Measurements from ENCODE around the gene PTPN7. TPM values are rescaled to one million over a fixed set of nuclear protein-coding genes. Genes with fewer than 3 reads are reported as not detected.
"Not testable (repeated sequence)": the region's sequence is repeated elsewhere in the genome, so short reads cannot be mapped to it uniquely, and the experiment has no call there.

PTPN7 gene
- total RNA-seq, 2 donors from 2014 or later, result 1.3 to 1.9 TPM

- ATAC-seq (peak; percentile 72 to 73), DNase-seq (peak; percentile 68)
- intact Hi-C loops (cut with DNase I), result loop anchor here in 1 of 2 donors (5.0 kb wide), 1 partner anchor 124 kb away; no protein-coding TSS in a partner anchor
Measured at GRCh38 chr1:202192770-202193613, 32.6 kb upstream of the PTPN7 start.

GRCh38 chr1:202191391-202191790, 31.0 kb upstream of the PTPN7 start:
- ATAC-seq, DNase-seq: not testable (repeated sequence)
- intact Hi-C loops (cut with DNase I), result loop anchor here in 1 of 2 donors (5.0 kb wide), 1 partner anchor 126 kb away; no protein-coding TSS in a partner anchor

- DNase-seq (no peak), ATAC-seq (no peak)
- intact Hi-C loops (cut with DNase I), result loop anchor here (2.0 to 5.0 kb wide), 3 partner anchors 125 to 527 kb away; no protein-coding TSS in a partner anchor
Measured at GRCh38 chr1:202189918-202190715, 29.7 kb upstream of the PTPN7 start.

- ATAC-seq (peak; percentile 50 to 69), DNase-seq (peak; percentile 81)
- intact Hi-C loops (cut with DNase I), result loop anchor here (2.0 to 5.0 kb wide), 2 partner anchors 126 to 528 kb away; no protein-coding TSS in a partner anchor
Measured at GRCh38 chr1:202189001-202189790, 28.8 kb upstream of the PTPN7 start.

GRCh38 chr1:202187697-202188407, 27.4 kb upstream of the PTPN7 start:
- intact Hi-C loops (cut with DNase I), result loop anchor here (2.0 to 5.0 kb wide), 2 partner anchors 127 to 529 kb away; no protein-coding TSS in a partner anchor
- DNase-seq (no peak), ATAC-seq (no peak)

- no peak for ATAC-seq
- DNase-seq, result no peak
- intact Hi-C loops (cut with DNase I), result loop anchor here in 1 of 2 donors (5.0 kb wide), 1 partner anchor 530 kb away; no protein-coding TSS in a partner anchor
Measured at GRCh38 chr1:202187041-202187671, 26.8 kb upstream of the PTPN7 start.

GRCh38 chr1:202186327-202186726, 25.9 kb upstream of the PTPN7 start:
- DNase-seq (no peak), ATAC-seq (no peak)
- intact Hi-C loops (cut with DNase I), result loop anchor here in 1 of 2 donors (5.0 kb wide), 1 partner anchor 531 kb away; no protein-coding TSS in a partner anchor

GRCh38 chr1:202184750-202185460, 24.5 kb upstream of the PTPN7 start:
- peak; percentile 75 to 79 for ATAC-seq
- intact Hi-C loops (cut with DNase I), result loop anchor here (2.0 to 5.0 kb wide), 2 partner anchors 532 to 534 kb away; no protein-coding TSS in a partner anchor
- DNase-seq, result peak; percentile 85

- intact Hi-C loops (cut with DNase I), result no loop called here
- DNase-seq (no peak), ATAC-seq (no peak)
Measured at GRCh38 chr1:202182040-202182877, 21.9 kb upstream of the PTPN7 start.

GRCh38 chr1:202181586-202181985, 21.2 kb upstream of the PTPN7 start:
- DNase-seq (no peak), ATAC-seq (no peak)
- intact Hi-C loops (cut with DNase I), result no loop called here

- intact Hi-C loops (cut with DNase I); ATAC-seq; DNase-seq: not testable (repeated sequence)
Measured at GRCh38 chr1:202180751-202181139, 20.3 kb upstream of the PTPN7 start.

GRCh38 chr1:202179828-202180750, 19.7 kb upstream of the PTPN7 start:
- intact Hi-C loops (cut with DNase I), result no loop called here
- no peak for ATAC-seq

GRCh38 chr1:202176949-202177927, 16.8 kb upstream of the PTPN7 start:
- no peak for ATAC-seq
- no peak for DNase-seq
- intact Hi-C loops (cut with DNase I), result no loop called here

More at GRCh38 chr1:202179828-202180750, 19.7 kb upstream of the PTPN7 start:
- DNase-seq, result no peak

- no peak for DNase-seq
- intact Hi-C loops (cut with DNase I), result no loop called here
- no peak for ATAC-seq
Measured at GRCh38 chr1:202173993-202174392, 13.6 kb upstream of the PTPN7 start.
